ENCODE measurements around the gene LSM12. TPM values are rescaled to one million over a fixed set of nuclear protein-coding genes. Genes with fewer than 3 reads are reported as not detected.

The LSM12 gene
- total and polyA plus RNA-seq, 2 donors (not counting 3 experiments of a cell fraction or from before 2014, with no cell fraction given) = 36.5 to 68.9 TPM

DNA sequence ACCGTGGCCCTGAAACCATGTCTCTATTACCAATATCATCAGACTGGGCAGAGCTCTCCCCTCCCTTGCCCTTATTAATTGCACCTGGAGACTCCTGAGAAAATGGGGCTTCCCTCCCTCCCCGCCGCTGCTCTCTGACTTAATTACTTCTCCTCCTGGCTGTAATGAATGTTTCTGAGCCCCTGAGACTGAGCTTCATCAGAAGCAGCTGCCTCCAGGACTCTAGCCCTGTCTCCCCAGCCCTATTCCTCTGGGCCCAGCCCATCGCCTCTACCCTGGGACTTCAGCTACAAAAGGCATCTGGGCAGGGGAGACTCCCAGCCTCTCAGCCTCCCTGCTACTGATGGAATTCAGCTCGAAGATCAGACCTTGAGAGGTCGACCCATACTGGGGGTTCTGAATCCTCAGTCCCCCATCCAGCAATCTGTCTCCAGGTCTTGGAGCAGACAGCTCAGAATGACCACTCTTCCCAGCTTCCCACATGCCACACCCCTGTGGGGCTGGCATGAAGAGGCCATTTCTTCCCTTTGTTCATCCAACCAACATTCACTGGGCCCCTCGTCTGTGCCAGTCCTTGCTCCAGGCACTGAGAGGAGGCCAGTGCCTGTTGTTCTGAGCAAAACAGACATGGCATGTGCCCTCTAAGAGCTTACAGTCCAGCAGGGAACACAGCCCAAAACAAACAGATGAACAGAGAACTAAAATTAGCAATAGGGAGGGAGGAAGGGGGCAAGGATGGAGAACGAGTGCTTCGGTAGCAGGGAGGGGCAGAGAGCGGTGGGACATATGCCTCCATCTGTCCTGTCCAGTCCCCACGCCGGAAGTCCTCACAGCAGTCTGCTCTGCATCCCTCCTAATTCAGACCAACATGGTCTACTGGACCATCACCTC, 79.1 kb downstream of the LSM12 start:
- Histone ChIP-seq H3K9me1 (replicated peaks; ENCODE audit: control insufficient read depth, extremely low read depth, insufficient read depth, low read length) (no peaks in the 10 kb centered on the region), H3K79me2 (ENCODE audit: control insufficient read depth, insufficient read depth, low read length) (no peaks in the 10 kb centered on the region), H3K27me3 (ENCODE audit: control insufficient read depth in 2 of 2, insufficient read depth in 2 of 2, low read length in 2 of 2) (peaks cover 5 to 6% of the 10 kb centered on the region in 2 experiments), H4K20me1 (replicated peaks; ENCODE audit: control insufficient read depth, extremely low read depth, insufficient read depth, low read length) (no peaks in the 10 kb centered on the region), H3K9me3 (replicated peaks; ENCODE audit: control insufficient read depth, insufficient read depth, low read length) (no peaks in the 10 kb centered on the region), H3K9ac (replicated peaks; ENCODE audit: extremely low read depth, insufficient read depth, low read length) (no peak overlapping the region), H3K36me3 (ENCODE audit: control insufficient read depth in 2 of 2, extremely low read depth in 1 of 2, insufficient read depth in 2 of 2, low read length in 2 of 2) (no peaks in the 10 kb centered on the region), H3K27ac (ENCODE audit: insufficient read depth, low read depth, low read length) (no peak overlapping the region), H3K4me1 (ENCODE audit: control insufficient read depth, extremely low read depth, insufficient read depth, low read length) (peaks cover 4% of the 10 kb centered on the region), H3K4me2 (ENCODE audit: insufficient read depth, low read length) (no peak overlapping the region), H2AFZ (ENCODE audit: low read depth, low read length) (no peak overlapping the region), H3K4me3 (replicated peaks in 1 of 3; ENCODE audit: insufficient read depth in 1 of 3, low read depth in 1 of 3, low read length in 3 of 3) (no peak overlapping the region)
- POLR2A ChIA-PET = no interaction called here
- DNase-seq (ENCODE audit: low read depth, low spot score) (no peak), FAIRE-seq (no peak)
- dilution Hi-C loops (cut with MboI; ENCODE audit: extremely low pct_ligation_motif_present, low sequenced_read_pairs) (no loop called here), intact Hi-C loops (cut with micrococcal nuclease) (no loop called here)
- BruUV-seq (replicated peaks) = no TSS peak
- CTCF ChIA-PET = interaction anchor here (0.9 to 2.1 kb wide), 6 partner anchors 11 to 77 kb away, joined by 3 to 14 read pairs (median 4); no protein-coding TSS in a partner anchor
- TF ChIP-seq, protein P1, sequence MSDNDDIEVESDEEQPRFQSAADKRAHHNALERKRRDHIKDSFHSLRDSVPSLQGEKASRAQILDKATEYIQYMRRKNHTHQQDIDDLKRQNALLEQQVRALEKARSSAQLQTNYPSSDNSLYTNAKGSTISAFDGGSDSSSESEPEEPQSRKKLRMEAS (IDR thresholded peaks at IDR 0.05; ENCODE audit: insufficient read depth, insufficient read length) = no peak
- no peak for TF ChIP-seq FOS (IDR thresholded peaks at IDR 0.05; ENCODE audit: borderline replicate concordance, insufficient read depth, low read length)
- no peak for TF ChIP-seq MYC (IDR thresholded peaks at IDR 0.05; ENCODE audit: low read depth, low read length)
- no peak for TF ChIP-seq POLR2A (IDR thresholded peaks at IDR 0.05; ENCODE audit: low read depth, low read length)
- TF ChIP-seq JUN (IDR thresholded peaks at IDR 0.05; ENCODE audit: borderline replicate concordance, insufficient read depth, insufficient read length, low read depth) = no peak
- no peak for TF ChIP-seq EZH2 (IDR thresholded peaks at IDR 0.05; ENCODE audit: borderline replicate concordance, low read depth, low read length, severe bottlenecking)
- no peak for TF ChIP-seq POLR2AphosphoS5 (IDR thresholded peaks at IDR 0.05; ENCODE audit: insufficient read depth, low read depth, low read length)
- TF ChIP-seq, protein P2, sequence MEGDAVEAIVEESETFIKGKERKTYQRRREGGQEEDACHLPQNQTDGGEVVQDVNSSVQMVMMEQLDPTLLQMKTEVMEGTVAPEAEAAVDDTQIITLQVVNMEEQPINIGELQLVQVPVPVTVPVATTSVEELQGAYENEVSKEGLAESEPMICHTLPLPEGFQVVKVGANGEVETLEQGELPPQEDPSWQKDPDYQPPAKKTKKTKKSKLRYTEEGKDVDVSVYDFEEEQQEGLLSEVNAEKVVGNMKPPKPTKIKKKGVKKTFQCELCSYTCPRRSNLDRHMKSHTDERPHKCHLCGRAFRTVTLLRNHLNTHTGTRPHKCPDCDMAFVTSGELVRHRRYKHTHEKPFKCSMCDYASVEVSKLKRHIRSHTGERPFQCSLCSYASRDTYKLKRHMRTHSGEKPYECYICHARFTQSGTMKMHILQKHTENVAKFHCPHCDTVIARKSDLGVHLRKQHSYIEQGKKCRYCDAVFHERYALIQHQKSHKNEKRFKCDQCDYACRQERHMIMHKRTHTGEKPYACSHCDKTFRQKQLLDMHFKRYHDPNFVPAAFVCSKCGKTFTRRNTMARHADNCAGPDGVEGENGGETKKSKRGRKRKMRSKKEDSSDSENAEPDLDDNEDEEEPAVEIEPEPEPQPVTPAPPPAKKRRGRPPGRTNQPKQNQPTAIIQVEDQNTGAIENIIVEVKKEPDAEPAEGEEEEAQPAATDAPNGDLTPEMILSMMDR (IDR thresholded peaks at IDR 0.05; ENCODE audit: extremely low read depth in 1 of 2, insufficient read depth in 1 of 2, low read depth in 1 of 2, low read length in 2 of 2) = no peak
- TF ChIP-seq GATA2 (IDR thresholded peaks at IDR 0.05; ENCODE audit: insufficient read depth, insufficient read length, low read depth, low read length) = no peak
